AG09309 (cell line): Measurements from ENCODE around the gene SFTA2.
"Not testable (repeated sequence)": the region's sequence is repeated elsewhere in the genome, so short reads cannot be mapped to it uniquely, and the experiment has no call there.

ENCODE experiments used
- DNase-seq: peaks from one replicate; pipeline ENCODE4 v3.0.0-alpha.2; 2010; ENCODE audit warnings: low read depth
- H3K4me3 ChIP-seq: 2 replicates; pipeline ENCODE4 v1.5.1; 2011; ENCODE audit warnings: mild to moderate bottlenecking, low read depth, low read length, moderate library complexity; ENCODE audit not compliant: control insufficient read depth
- CTCF ChIP-seq: IDR thresholded peaks from 2 replicates; pipeline ENCODE4 v1.5.1; 2011; ENCODE audit warnings: mild to moderate bottlenecking, low read depth, low read length, inconsistent platforms; ENCODE audit not compliant: insufficient read depth, control insufficient read depth; ENCODE audit errors: missing control alignments

Gene SFTA2

DNA sequence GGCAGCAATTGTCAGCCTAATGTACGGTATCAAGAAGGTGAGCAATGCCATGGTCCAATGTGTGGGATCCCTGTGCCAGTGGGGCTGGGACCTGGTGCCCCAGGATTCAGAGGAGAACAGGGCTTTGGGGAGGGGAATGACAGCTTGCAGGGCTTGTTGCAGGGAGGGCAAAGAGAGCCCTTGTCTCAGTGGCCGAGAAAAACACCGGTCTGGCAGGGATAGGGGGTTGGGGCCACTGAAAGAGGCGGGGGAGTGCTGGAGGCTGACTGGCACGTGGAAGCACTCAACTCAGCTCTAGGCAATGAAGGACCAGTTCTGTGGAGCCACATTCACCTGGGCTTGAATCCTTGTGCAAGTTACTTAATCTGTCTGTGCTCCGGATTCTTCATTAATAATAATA lies 5.3 kb upstream of the SFTA2 start:
- TF ChIP-seq CTCF: no peak

GRCh38 chr6:30935018-30935417 lies 3.0 kb upstream of the SFTA2 start:
- DNase-seq: no peak
- H3K4me3 ChIP-seq: no peak overlapping the region
- TF ChIP-seq CTCF: no peak

More for the DNA sequence above, 5.3 kb upstream of the SFTA2 start:
- DNase-seq: no peak
- no peak overlapping the region for H3K4me3 ChIP-seq

- H3K4me3 ChIP-seq: no peak overlapping the region
- no peak for DNase-seq
- no peak for TF ChIP-seq CTCF
These were observed 845 bp upstream of the SFTA2 start for GRCh38 chr6:30932665-30933365.

DNA sequence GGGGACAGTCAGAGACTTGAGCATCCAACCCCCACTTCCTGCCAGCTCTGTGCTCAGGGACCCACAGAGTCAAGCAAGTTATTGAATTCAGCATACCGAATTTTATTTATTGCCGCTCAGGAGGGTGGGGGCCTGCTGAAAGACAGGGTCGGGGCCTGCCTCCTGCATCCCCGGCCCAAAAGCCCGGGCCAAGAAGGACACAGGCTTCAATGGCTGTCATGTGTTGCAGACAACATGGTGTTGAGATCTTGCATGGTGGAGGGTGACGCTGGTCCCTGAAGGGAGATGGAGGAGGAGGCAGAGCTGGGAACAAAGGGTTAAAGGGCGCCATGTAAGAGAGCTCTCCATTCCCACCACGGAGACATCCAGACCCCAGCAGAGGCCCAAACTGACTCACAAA lies 698 bp downstream of the SFTA2 start:
- H3K4me3 ChIP-seq: no peak overlapping the region
- DNase-seq: no peak
- no peak for TF ChIP-seq CTCF

GRCh38 chr6:30930506-30930905 lies 1.5 kb downstream of the SFTA2 start:
- TF ChIP-seq CTCF: no peak
- DNase-seq: no peak

GRCh38 chr6:30928677-30929076 lies 3.3 kb downstream of the SFTA2 start:
- no peak overlapping the region for H3K4me3 ChIP-seq
- DNase-seq: no peak
- TF ChIP-seq CTCF: no peak

More at GRCh38 chr6:30930506-30930905, 1.5 kb downstream of the SFTA2 start:
- no peak overlapping the region for H3K4me3 ChIP-seq

- not testable (repeated sequence) for H3K4me3 ChIP-seq, DNase-seq
These were observed 4.9 kb downstream of the SFTA2 start for GRCh38 chr6:30927080-30927479.
